Measurements from ENCODE around the gene SRP72.

DNA sequence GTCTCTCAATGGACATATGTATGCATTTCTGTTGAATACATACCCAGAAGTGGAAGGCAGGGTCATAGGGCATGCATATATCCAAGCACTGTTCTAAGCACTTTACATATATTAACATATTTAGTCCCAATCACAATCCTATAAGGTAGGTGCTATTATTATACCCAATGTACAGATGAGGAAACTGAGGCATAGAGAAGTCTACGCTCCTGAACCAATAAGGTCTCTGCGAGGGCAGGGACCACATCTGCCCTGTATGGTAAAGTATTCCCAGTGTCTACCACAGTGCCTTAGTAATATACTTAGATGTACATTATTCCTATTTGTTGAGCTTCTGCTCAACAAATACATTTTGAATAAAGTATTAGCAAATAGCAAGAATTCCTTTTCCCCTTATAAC is 37.2 kb upstream of the SRP72 start:
- TF ChIP-seq FOSL1 (IDR thresholded peaks at IDR 0.05; ENCODE audit: insufficient read depth, low read depth, low read length) (no peak), TBP (IDR thresholded peaks at IDR 0.05; ENCODE audit: low read depth, low read length) (no peak), BACH1 (IDR thresholded peaks at IDR 0.05; ENCODE audit: low read length) (no peak), RAD21 (IDR thresholded peaks at IDR 0.05 in 1 of 2, conservative IDR thresholded peaks at IDR 0.05 in 1 of 2; ENCODE audit: low read depth in 2 of 2, low read length in 2 of 2) (no peak), HDAC2 (IDR thresholded peaks at IDR 0.05; ENCODE audit: borderline replicate concordance in 1 of 2, low read depth in 2 of 2, low read length in 2 of 2) (no peak)
- TF ChIP-seq, protein P1, sequence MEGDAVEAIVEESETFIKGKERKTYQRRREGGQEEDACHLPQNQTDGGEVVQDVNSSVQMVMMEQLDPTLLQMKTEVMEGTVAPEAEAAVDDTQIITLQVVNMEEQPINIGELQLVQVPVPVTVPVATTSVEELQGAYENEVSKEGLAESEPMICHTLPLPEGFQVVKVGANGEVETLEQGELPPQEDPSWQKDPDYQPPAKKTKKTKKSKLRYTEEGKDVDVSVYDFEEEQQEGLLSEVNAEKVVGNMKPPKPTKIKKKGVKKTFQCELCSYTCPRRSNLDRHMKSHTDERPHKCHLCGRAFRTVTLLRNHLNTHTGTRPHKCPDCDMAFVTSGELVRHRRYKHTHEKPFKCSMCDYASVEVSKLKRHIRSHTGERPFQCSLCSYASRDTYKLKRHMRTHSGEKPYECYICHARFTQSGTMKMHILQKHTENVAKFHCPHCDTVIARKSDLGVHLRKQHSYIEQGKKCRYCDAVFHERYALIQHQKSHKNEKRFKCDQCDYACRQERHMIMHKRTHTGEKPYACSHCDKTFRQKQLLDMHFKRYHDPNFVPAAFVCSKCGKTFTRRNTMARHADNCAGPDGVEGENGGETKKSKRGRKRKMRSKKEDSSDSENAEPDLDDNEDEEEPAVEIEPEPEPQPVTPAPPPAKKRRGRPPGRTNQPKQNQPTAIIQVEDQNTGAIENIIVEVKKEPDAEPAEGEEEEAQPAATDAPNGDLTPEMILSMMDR (IDR thresholded peaks at IDR 0.05; ENCODE audit: control extremely low read depth in 1 of 3, insufficient read depth in 1 of 3, low read depth in 1 of 3, low read length in 3 of 3) = no peak
